ENCODE data around the gene MRPS7. TPM values are rescaled to one million over a fixed set of nuclear protein-coding genes. Genes with fewer than 3 reads are reported as not detected.

MRPS7 gene
- total RNA-seq, 1 experiment from 2014 or later = 94.7 TPM

GRCh38 chr17:75301049-75301448 is 39.4 kb downstream of the MRPS7 start:
- no peak for DNase-seq (ENCODE audit: low spot score)
- H3K9me3 Mint-ChIP-seq = no peaks in the 10 kb centered on the region
- no peaks in the 10 kb centered on the region for H3K36me3 Mint-ChIP-seq
- ChIA-PET CTCF (interaction anchor here (1.1 to 1.2 kb wide), 2 partner anchors 12 to 111 kb away, joined by 5 to 7 read pairs; partner anchors contain the start of gene SLC25A19), POLR2A (no interaction called here)
- no peaks in the 10 kb centered on the region for H3K4me1 Mint-ChIP-seq
- no peaks in the 10 kb centered on the region for H3K27me3 Mint-ChIP-seq (ENCODE audit: low read depth)
- no peak for ATAC-seq
- no peak overlapping the region for H3K27ac Mint-ChIP-seq
- TF ChIP-seq FOXK1 (CRISPR knock-in tag; IDR thresholded peaks at IDR 0.05) (no peak), ZNF263 (CRISPR knock-in tag; IDR thresholded peaks at IDR 0.05; ENCODE audit: low read depth) (no peak), SOX15 (CRISPR knock-in tag; IDR thresholded peaks at IDR 0.05) (no peak), AFF4 (CRISPR knock-in tag; IDR thresholded peaks at IDR 0.05; ENCODE audit: borderline replicate concordance) (no peak), ZNF317 (CRISPR knock-in tag; IDR thresholded peaks at IDR 0.05; ENCODE audit: borderline replicate concordance, low read depth) (no peak), ZNF121 (CRISPR knock-in tag; IDR thresholded peaks at IDR 0.05) (no peak), TEAD1 (CRISPR knock-in tag; IDR thresholded peaks at IDR 0.05) (no peak)
- TF ChIP-seq, protein P1, sequence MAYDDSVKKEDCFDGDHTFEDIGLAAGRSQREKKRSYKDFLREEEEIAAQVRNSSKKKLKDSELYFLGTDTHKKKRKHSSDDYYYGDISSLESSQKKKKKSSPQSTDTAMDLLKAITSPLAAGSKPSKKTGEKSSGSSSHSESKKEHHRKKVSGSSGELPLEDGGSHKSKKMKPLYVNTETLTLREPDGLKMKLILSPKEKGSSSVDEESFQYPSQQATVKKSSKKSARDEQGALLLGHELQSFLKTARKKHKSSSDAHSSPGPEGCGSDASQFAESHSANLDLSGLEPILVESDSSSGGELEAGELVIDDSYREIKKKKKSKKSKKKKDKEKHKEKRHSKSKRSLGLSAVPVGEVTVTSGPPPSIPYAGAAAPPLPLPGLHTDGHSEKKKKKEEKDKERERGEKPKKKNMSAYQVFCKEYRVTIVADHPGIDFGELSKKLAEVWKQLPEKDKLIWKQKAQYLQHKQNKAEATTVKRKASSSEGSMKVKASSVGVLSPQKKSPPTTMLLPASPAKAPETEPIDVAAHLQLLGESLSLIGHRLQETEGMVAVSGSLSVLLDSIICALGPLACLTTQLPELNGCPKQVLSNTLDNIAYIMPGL (CRISPR knock-in tag; IDR thresholded peaks at IDR 0.05) = no peak
- TF ChIP-seq, protein P2, sequence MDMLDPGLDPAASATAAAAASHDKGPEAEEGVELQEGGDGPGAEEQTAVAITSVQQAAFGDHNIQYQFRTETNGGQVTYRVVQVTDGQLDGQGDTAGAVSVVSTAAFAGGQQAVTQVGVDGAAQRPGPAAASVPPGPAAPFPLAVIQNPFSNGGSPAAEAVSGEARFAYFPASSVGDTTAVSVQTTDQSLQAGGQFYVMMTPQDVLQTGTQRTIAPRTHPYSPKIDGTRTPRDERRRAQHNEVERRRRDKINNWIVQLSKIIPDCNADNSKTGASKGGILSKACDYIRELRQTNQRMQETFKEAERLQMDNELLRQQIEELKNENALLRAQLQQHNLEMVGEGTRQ (CRISPR knock-in tag; IDR thresholded peaks at IDR 0.05) = no peak
- no peak overlapping the region for H3K4me3 Mint-ChIP-seq

GRCh38 chr17:75301502-75302206 is 40.0 kb downstream of the MRPS7 start:
- no peaks in the 10 kb centered on the region for H3K4me1 Mint-ChIP-seq
- H3K9me3 Mint-ChIP-seq = no peaks in the 10 kb centered on the region
- POLR2A ChIA-PET = no interaction called here
- no peaks in the 10 kb centered on the region for H3K27me3 Mint-ChIP-seq (ENCODE audit: low read depth)
- H3K27ac Mint-ChIP-seq = no peak overlapping the region
- ATAC-seq = no peak
- H3K36me3 Mint-ChIP-seq = no peaks in the 10 kb centered on the region
- CTCF ChIA-PET = interaction anchor here (1.1 kb wide), 1 partner anchor 31 kb away, joined by 3 read pairs; the partner anchor contains the start of gene MIF4GD
- DNase-seq (ENCODE audit: low spot score) = no peak
- H3K4me3 Mint-ChIP-seq = no peak overlapping the region
- TF ChIP-seq, protein P2 (CRISPR knock-in tag; IDR thresholded peaks at IDR 0.05) = no peak
- TF ChIP-seq SMAD4 (CRISPR knock-in tag; IDR thresholded peaks at IDR 0.05) (no peak), NR1H2 (CRISPR knock-in tag; IDR thresholded peaks at IDR 0.05) (no peak), CBFB (CRISPR knock-in tag; IDR thresholded peaks at IDR 0.05; ENCODE audit: low read depth) (no peak), ZNF671 (CRISPR knock-in tag; IDR thresholded peaks at IDR 0.05) (no peak), ZNF423 (CRISPR knock-in tag; IDR thresholded peaks at IDR 0.05) (no peak), RELA (CRISPR knock-in tag; IDR thresholded peaks at IDR 0.05; ENCODE audit: borderline replicate concordance) (no peak), ZNF138 (CRISPR knock-in tag; conservative IDR thresholded peaks at IDR 0.05) (no peak), SP1 (CRISPR knock-in tag; conservative IDR thresholded peaks at IDR 0.05) (no peak)
- TF ChIP-seq, protein P3, sequence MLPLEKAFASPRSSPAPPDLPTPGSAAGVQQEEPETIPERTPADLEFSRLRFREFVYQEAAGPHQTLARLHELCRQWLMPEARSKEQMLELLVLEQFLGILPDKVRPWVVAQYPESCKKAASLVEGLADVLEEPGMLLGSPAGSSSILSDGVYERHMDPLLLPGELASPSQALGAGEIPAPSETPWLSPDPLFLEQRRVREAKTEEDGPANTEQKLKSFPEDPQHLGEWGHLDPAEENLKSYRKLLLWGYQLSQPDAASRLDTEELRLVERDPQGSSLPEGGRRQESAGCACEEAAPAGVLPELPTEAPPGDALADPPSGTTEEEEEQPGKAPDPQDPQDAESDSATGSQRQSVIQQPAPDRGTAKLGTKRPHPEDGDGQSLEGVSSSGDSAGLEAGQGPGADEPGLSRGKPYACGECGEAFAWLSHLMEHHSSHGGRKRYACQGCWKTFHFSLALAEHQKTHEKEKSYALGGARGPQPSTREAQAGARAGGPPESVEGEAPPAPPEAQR (CRISPR knock-in tag; IDR thresholded peaks at IDR 0.05) = no peak
- TF ChIP-seq, protein P4, sequence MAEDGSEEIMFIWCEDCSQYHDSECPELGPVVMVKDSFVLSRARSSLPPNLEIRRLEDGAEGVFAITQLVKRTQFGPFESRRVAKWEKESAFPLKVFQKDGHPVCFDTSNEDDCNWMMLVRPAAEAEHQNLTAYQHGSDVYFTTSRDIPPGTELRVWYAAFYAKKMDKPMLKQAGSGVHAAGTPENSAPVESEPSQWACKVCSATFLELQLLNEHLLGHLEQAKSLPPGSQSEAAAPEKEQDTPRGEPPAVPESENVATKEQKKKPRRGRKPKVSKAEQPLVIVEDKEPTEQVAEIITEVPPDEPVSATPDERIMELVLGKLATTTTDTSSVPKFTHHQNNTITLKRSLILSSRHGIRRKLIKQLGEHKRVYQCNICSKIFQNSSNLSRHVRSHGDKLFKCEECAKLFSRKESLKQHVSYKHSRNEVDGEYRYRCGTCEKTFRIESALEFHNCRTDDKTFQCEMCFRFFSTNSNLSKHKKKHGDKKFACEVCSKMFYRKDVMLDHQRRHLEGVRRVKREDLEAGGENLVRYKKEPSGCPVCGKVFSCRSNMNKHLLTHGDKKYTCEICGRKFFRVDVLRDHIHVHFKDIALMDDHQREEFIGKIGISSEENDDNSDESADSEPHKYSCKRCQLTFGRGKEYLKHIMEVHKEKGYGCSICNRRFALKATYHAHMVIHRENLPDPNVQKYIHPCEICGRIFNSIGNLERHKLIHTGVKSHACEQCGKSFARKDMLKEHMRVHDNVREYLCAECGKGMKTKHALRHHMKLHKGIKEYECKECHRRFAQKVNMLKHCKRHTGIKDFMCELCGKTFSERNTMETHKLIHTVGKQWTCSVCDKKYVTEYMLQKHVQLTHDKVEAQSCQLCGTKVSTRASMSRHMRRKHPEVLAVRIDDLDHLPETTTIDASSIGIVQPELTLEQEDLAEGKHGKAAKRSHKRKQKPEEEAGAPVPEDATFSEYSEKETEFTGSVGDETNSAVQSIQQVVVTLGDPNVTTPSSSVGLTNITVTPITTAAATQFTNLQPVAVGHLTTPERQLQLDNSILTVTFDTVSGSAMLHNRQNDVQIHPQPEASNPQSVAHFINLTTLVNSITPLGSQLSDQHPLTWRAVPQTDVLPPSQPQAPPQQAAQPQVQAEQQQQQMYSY (CRISPR knock-in tag; IDR thresholded peaks at IDR 0.05) = no peak
- TF ChIP-seq, protein P5, sequence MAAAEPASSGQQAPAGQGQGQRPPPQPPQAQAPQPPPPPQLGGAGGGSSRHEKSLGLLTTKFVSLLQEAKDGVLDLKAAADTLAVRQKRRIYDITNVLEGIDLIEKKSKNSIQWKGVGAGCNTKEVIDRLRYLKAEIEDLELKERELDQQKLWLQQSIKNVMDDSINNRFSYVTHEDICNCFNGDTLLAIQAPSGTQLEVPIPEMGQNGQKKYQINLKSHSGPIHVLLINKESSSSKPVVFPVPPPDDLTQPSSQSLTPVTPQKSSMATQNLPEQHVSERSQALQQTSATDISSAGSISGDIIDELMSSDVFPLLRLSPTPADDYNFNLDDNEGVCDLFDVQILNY (CRISPR knock-in tag; IDR thresholded peaks at IDR 0.05) = no peak
